DND-41 (cell line): ENCODE data around the gene PLXNA4.

Experiments
- EZH2 ChIP-seq: IDR thresholded peaks from 3 replicates; pipeline ENCODE4 v1.6.1; 2012; ENCODE audit warnings: borderline replicate concordance, low read depth, mild to moderate bottlenecking, moderate library complexity, low read length, inconsistent platforms; ENCODE audit not compliant: severe bottlenecking
- TF ChIP-seq, protein P1 (sequence below): IDR thresholded peaks from 2 replicates; pipeline ENCODE4 v1.5.1; 2012; ENCODE audit warnings: borderline replicate concordance, low read length, moderate library complexity, mild to moderate bottlenecking; ENCODE audit not compliant: poor library complexity, severe bottlenecking; ENCODE audit errors: extremely low read depth

DNA sequence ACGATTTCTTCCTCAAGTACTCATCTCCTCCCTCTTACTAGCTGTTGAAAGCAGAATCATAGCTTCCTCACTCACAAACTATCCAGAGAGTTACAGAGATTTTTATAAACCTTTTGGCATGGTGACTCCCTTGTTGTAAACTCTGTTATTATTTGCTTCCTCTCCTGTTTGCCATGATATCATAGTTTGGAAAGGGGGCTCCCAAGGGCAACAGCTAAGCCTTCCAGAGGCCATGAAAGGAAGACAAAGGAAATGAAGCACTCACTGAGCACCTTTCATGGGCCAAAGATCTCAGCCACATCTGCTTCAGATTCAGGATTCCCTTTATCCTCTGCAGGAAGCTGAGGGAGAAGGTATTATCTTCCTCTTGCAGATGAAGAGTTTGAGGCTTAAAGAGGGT is 484.6 kb downstream of the PLXNA4 start:
- TF ChIP-seq, protein P1, sequence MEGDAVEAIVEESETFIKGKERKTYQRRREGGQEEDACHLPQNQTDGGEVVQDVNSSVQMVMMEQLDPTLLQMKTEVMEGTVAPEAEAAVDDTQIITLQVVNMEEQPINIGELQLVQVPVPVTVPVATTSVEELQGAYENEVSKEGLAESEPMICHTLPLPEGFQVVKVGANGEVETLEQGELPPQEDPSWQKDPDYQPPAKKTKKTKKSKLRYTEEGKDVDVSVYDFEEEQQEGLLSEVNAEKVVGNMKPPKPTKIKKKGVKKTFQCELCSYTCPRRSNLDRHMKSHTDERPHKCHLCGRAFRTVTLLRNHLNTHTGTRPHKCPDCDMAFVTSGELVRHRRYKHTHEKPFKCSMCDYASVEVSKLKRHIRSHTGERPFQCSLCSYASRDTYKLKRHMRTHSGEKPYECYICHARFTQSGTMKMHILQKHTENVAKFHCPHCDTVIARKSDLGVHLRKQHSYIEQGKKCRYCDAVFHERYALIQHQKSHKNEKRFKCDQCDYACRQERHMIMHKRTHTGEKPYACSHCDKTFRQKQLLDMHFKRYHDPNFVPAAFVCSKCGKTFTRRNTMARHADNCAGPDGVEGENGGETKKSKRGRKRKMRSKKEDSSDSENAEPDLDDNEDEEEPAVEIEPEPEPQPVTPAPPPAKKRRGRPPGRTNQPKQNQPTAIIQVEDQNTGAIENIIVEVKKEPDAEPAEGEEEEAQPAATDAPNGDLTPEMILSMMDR: no peak
- no peak for TF ChIP-seq EZH2
